DMS 273 (cell line): ENCODE data around the gene KDM4D.
"Not testable (repeated sequence)": the region's sequence is repeated elsewhere in the genome, so short reads cannot be mapped to it uniquely, and the experiment has no call there.

Source experiments
- DNase-seq: peaks from one replicate; lab custom pipeline; 2025; ENCODE audit not compliant: unreplicated experiment; lab: John Stamatoyannopoulos, UW

The KDM4D gene

DNA sequence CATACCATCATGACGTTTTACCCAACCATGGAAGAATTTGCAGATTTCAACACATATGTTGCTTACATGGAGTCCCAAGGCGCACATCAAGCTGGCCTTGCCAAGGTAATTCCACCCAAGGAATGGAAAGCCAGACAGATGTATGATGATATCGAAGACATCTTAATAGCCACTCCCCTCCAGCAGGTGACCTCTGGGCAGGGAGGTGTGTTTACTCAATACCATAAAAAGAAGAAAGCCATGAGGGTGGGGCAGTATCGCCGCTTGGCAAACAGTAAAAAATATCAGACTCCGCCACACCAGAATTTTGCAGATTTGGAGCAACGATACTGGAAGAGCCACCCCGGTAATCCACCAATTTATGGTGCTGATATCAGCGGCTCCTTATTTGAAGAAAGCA, 52.1 kb downstream of the KDM4D start:
- DNase-seq, result not testable (repeated sequence)

GRCh38 chr11:95028357-95028756, 54.8 kb downstream of the KDM4D start:
- no peak for DNase-seq

- no peak for DNase-seq
Measured at GRCh38 chr11:95033051-95033450, 59.5 kb downstream of the KDM4D start.

DNA sequence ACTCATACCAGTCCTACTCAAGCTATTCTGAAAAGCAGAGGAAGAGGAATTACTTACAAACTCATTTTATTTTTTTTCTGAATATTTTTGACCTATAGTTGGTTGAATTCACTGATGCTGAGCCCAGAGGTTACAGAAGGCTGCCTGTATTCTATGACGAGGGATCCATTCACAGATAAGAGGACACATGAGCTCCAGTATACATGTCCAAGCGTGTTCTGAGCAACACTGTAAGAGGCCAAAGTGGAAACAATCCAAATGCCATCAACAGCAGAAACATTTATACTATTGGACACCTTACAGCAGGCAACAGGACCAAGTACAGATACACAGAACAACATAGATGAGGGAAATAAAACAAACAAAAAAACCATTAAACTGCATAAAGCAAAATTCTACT, 61.8 kb downstream of the KDM4D start:
- DNase-seq, result peak; percentile 43

DNA sequence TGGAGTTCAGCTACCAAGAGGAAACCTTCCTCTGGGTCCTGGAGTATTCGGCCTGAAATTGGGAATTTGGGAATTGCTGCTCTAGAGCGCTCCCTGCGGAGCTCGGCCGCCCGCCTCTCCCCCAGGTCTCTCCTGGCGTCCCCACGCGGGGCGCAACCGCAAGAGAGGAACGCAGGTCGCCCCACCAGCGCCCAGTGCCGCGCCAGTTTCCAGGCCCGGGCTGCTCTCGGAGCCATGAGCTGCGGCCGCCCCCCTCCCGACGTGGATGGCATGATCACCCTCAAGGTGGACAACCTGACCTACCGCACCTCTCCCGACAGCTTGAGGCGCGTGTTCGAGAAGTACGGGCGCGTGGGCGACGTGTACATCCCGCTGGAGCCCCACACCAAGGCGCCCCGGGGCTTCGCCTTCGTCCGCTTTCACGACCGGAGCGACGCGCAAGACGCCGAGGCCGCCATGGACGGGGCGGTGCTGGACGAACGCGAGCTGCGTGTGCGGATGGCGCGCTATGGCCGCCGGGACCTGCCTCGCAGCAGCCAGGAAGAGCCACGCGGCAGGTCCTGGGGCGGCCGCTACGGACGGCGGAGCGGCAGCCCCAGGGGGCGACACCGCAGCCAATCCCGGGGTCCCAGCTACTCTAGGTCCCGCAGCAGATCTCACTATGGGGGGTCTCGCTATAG, 64.0 kb downstream of the KDM4D start:
- DNase-seq, result not testable (repeated sequence)

GRCh38 chr11:95042239-95042638, 68.7 kb downstream of the KDM4D start:
- DNase-seq, result no peak

GRCh38 chr11:95042906-95043305, 69.4 kb downstream of the KDM4D start:
- DNase-seq, result no peak

DNA sequence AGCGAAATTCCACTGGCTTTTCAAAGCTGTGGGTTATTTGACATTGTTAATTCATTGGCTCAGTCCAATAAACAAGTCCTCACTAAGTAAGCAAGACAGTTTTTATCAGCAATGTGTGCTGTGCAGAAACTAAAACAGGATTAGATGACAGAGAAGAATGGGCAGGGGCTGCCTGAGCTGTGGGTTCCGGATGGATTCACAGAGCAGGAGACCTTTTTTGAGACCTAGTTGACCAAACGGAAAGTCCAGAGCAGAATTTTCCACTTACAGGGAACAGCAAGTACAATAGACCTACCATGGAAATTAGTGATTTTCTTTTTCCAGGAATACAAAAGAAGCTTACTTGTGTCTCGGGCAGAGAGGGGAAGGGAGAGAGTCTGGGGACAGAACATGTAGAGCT, 70.5 kb downstream of the KDM4D start:
- no peak for DNase-seq

GRCh38 chr11:95045812-95046211, 72.3 kb downstream of the KDM4D start:
- DNase-seq, result no peak
